HEK293 (cell line): ENCODE results near the gene TMEM238.

Experiments
- EGR2 ChIP-seq: fragments of 450-650 bp; formaldehyde crosslinking; IDR thresholded peaks from 2 replicates; pipeline ENCODE4 v1.5.1; 2016; ENCODE audit warnings: low read depth, missing biosample characterization, missing genetic modification characterization
- GLIS1 ChIP-seq: fragments of 450-650 bp; formaldehyde crosslinking; IDR thresholded peaks from 2 replicates; pipeline ENCODE4 v1.5.1; 2016; ENCODE audit warnings: missing biosample characterization, missing genetic modification characterization
- GLIS2 ChIP-seq: fragments of 450-650 bp; formaldehyde crosslinking; IDR thresholded peaks from 2 replicates; pipeline ENCODE4 v1.5.1; 2016; ENCODE audit warnings: missing biosample characterization, missing genetic modification characterization
- KLF9 ChIP-seq: fragments of 450-650 bp; formaldehyde crosslinking; IDR thresholded peaks from 2 replicates; pipeline ENCODE4 v1.5.1; 2016; ENCODE audit warnings: missing biosample characterization, missing genetic modification characterization, low read depth
- PBX3 ChIP-seq: sonication (generic); formaldehyde crosslinking; IDR thresholded peaks from 2 replicates; pipeline ENCODE4 v1.8.1; 2022; ENCODE audit warnings: mild to moderate bottlenecking, moderate library complexity, missing genetic modification reagents
- PRDM4 ChIP-seq: fragments of 450-650 bp; formaldehyde crosslinking; IDR thresholded peaks from 2 replicates; pipeline ENCODE4 v1.5.1; 2017; ENCODE audit warnings: missing biosample characterization, missing genetic modification characterization
- REST ChIP-seq: fragments of 450-650 bp; formaldehyde crosslinking; IDR thresholded peaks from 2 replicates; pipeline ENCODE4 v1.5.1; 2016; ENCODE audit warnings: missing biosample characterization, missing genetic modification characterization
- SALL2 ChIP-seq: fragments of 450-650 bp; formaldehyde crosslinking; IDR thresholded peaks from 2 replicates; pipeline ENCODE4 v1.5.0; 2017; ENCODE audit warnings: missing biosample characterization, mild to moderate bottlenecking, missing genetic modification characterization, borderline replicate concordance
- SP2 ChIP-seq: fragments of 450-650 bp; formaldehyde crosslinking; IDR thresholded peaks from 2 replicates; pipeline ENCODE4 v1.5.1; 2016; ENCODE audit warnings: missing biosample characterization, missing genetic modification characterization
- SP3 ChIP-seq: fragments of 450-650 bp; formaldehyde crosslinking; IDR thresholded peaks from 2 replicates; pipeline ENCODE4 v1.5.1; 2016; ENCODE audit warnings: missing biosample characterization, missing genetic modification characterization
- ZBTB26 ChIP-seq: fragments of 450-650 bp; formaldehyde crosslinking; optimal IDR thresholded peaks from 2 replicates; pipeline ENCODE3; 2016; ENCODE audit warnings: missing biosample characterization, mild to moderate bottlenecking, missing genetic modification characterization
- ZBTB49 ChIP-seq: fragments of 450-650 bp; formaldehyde crosslinking; IDR thresholded peaks from 2 replicates; pipeline ENCODE4 v1.5.1; 2016; ENCODE audit warnings: missing biosample characterization, missing genetic modification characterization, low read depth
- ZEB2 ChIP-seq: fragments of 450-650 bp; formaldehyde crosslinking; IDR thresholded peaks from 2 replicates; pipeline ENCODE4 v1.5.1; 2016; ENCODE audit warnings: missing biosample characterization, missing genetic modification characterization
- ZFHX2 ChIP-seq: fragments of 450-650 bp; formaldehyde crosslinking; conservative IDR thresholded peaks from 2 replicates; pipeline ENCODE4 v1.5.1; 2016; ENCODE audit warnings: missing biosample characterization, missing genetic modification characterization
- ZNF391 ChIP-seq: fragments of 450-650 bp; formaldehyde crosslinking; IDR thresholded peaks from 2 replicates; pipeline ENCODE4 v1.5.1; 2016; ENCODE audit warnings: low read depth, missing biosample characterization, missing genetic modification characterization, borderline replicate concordance
- ZNF658 ChIP-seq: fragments of 450-650 bp; formaldehyde crosslinking; IDR thresholded peaks from 2 replicates; pipeline ENCODE4; 2016; ENCODE audit warnings: missing biosample characterization, missing genetic modification characterization
- TF ChIP-seq, protein P1 (sequence below): fragments of 450-650 bp; formaldehyde crosslinking; IDR thresholded peaks from 2 replicates; pipeline ENCODE4 v1.5.1; 2017; ENCODE audit warnings: missing biosample characterization, missing genetic modification characterization
- TF ChIP-seq, protein P2 (sequence below): fragments of 450-650 bp; formaldehyde crosslinking; IDR thresholded peaks from 2 replicates; pipeline ENCODE4 v1.5.1; 2016; ENCODE audit warnings: missing biosample characterization, missing genetic modification characterization

Gene TMEM238

DNA sequence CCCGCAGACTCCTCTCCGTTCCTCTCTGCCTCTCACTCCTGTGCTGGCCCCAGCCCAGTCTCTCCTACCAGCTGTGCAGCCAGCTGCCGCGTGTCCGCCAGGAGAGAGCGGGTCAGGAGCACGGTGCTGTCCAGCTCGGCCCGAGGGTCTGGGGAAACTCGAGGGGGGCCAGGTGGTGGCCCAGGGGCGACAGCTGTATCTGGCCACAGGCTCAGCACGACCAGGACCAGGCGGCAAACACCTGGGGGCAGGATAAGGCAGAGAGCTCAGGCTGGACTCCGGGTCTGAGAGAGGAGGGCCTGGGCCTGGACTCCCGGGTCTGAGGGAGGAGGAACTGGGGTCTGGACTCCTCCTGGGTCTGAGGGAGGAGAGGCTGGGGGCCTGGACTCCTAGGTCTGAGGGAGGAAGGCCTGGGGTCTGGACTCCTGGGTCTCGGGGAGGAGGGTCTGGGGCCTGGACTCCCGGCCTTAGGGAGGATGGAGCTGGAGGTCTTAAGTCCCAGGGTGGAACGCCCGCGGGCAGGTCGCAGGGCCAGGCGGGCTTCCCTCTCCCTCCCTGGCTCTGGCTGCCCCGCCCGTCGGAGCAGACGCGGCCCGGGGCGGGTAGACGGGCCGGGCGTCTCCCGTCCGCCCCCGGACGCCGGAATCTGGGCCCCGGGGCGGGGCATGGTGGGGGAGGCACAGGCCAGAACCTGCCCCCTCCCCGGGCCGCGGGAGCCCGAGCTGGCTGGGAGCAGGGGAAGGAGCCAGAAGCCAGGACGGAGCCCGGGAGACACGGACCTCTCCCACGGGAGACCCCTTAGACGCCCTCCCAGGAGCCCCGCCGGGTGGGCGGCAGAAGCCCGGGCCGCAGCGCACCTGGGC, 15.2 kb downstream of the TMEM238 start (continued):
- TF ChIP-seq REST (peak; percentile 53; the same call in 1 of the 2 replicates), ZBTB26 (peak; percentile 22), ZFHX2 (tag by site-specific recombination) (peak; percentile 91), SP2 (tag by site-specific recombination) (peak; percentile 47), SP3 (tag by site-specific recombination) (peak; percentile 60), ZNF391 (tag by site-specific recombination) (no peak), GLIS1 (tag by site-specific recombination) (peak; percentile 50), ZBTB49 (tag by site-specific recombination) (no peak), KLF9 (tag by site-specific recombination) (peak; percentile 30; the same call in 1 of the 2 replicates), ZNF658 (no peak), ZEB2 (tag by site-specific recombination) (no peak), EGR2 (tag by site-specific recombination) (peak; percentile 76), SALL2 (tag by site-specific recombination) (no peak), GLIS2 (tag by site-specific recombination) (peak; percentile 6; the same call in 1 of the 2 replicates), PRDM4 (tag by site-specific recombination) (no peak), PBX3 (CRISPR knock-in tag) (peak; percentile 60; the same call in 1 of the 2 replicates)
- TF ChIP-seq, protein P1, sequence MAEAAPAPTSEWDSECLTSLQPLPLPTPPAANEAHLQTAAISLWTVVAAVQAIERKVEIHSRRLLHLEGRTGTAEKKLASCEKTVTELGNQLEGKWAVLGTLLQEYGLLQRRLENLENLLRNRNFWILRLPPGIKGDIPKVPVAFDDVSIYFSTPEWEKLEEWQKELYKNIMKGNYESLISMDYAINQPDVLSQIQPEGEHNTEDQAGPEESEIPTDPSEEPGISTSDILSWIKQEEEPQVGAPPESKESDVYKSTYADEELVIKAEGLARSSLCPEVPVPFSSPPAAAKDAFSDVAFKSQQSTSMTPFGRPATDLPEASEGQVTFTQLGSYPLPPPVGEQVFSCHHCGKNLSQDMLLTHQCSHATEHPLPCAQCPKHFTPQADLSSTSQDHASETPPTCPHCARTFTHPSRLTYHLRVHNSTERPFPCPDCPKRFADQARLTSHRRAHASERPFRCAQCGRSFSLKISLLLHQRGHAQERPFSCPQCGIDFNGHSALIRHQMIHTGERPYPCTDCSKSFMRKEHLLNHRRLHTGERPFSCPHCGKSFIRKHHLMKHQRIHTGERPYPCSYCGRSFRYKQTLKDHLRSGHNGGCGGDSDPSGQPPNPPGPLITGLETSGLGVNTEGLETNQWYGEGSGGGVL (tag by site-specific recombination) = peak; percentile 90
- TF ChIP-seq, protein P2, sequence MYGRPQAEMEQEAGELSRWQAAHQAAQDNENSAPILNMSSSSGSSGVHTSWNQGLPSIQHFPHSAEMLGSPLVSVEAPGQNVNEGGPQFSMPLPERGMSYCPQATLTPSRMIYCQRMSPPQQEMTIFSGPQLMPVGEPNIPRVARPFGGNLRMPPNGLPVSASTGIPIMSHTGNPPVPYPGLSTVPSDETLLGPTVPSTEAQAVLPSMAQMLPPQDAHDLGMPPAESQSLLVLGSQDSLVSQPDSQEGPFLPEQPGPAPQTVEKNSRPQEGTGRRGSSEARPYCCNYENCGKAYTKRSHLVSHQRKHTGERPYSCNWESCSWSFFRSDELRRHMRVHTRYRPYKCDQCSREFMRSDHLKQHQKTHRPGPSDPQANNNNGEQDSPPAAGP (tag by site-specific recombination) = 0 out of 2 replicates have a peak, but pooled peaks have one; percentile 28
